Measurements from ENCODE around the gene PBRM1. TPM values are rescaled to one million over a fixed set of nuclear protein-coding genes. Genes with fewer than 3 reads are reported as not detected.

PBRM1 gene
- total RNA-seq, 1 donor: 74.3 TPM

- no peak overlapping the region for H3K4me3 ChIP-seq (ENCODE audit: low read depth, low read length)
- no peak for TF ChIP-seq CTCF (IDR thresholded peaks at IDR 0.05; ENCODE audit: insufficient read depth, low read depth, low read length)
- no peak for DNase-seq (ENCODE audit: low read depth)
Observed at GRCh38 chr3:52514576-52514975, 171.1 kb downstream of the PBRM1 start.

- TF ChIP-seq CTCF (IDR thresholded peaks at IDR 0.05; ENCODE audit: insufficient read depth, low read depth, low read length): no peak
- H3K4me3 ChIP-seq (ENCODE audit: low read depth, low read length): no peak overlapping the region
- DNase-seq (ENCODE audit: low read depth): no peak
Observed at GRCh38 chr3:52513281-52513680, 172.4 kb downstream of the PBRM1 start.

GRCh38 chr3:52512727-52513126 lies 173.0 kb downstream of the PBRM1 start:
- TF ChIP-seq CTCF (IDR thresholded peaks at IDR 0.05; ENCODE audit: insufficient read depth, low read depth, low read length): no peak
- DNase-seq (ENCODE audit: low read depth): no peak
- no peak overlapping the region for H3K4me3 ChIP-seq (ENCODE audit: low read depth, low read length)

- TF ChIP-seq CTCF (IDR thresholded peaks at IDR 0.05; ENCODE audit: insufficient read depth, low read depth, low read length): no peak
- no peak overlapping the region for H3K4me3 ChIP-seq (ENCODE audit: low read depth, low read length)
- DNase-seq (ENCODE audit: low read depth): no peak
Observed at GRCh38 chr3:52512105-52512504, 173.6 kb downstream of the PBRM1 start.

GRCh38 chr3:52511509-52511908 lies 174.2 kb downstream of the PBRM1 start:
- no peak overlapping the region for H3K4me3 ChIP-seq (ENCODE audit: low read depth, low read length)
- no peak for TF ChIP-seq CTCF (IDR thresholded peaks at IDR 0.05; ENCODE audit: insufficient read depth, low read depth, low read length)
- DNase-seq (ENCODE audit: low read depth): no peak

GRCh38 chr3:52509753-52510328 lies 175.9 kb downstream of the PBRM1 start:
- no peak for DNase-seq (ENCODE audit: low read depth)
- no peak for TF ChIP-seq CTCF (IDR thresholded peaks at IDR 0.05; ENCODE audit: insufficient read depth, low read depth, low read length)
- no peak overlapping the region for H3K4me3 ChIP-seq (ENCODE audit: low read depth, low read length)

- H3K4me3 ChIP-seq (ENCODE audit: low read depth, low read length): no peak overlapping the region
- TF ChIP-seq CTCF (IDR thresholded peaks at IDR 0.05; ENCODE audit: insufficient read depth, low read depth, low read length): no peak
- peak; percentile 93 for DNase-seq (ENCODE audit: low read depth)
Observed at GRCh38 chr3:52507359-52507758, 178.4 kb downstream of the PBRM1 start.
